IPS DF 4.7 (cell line): Measurements from ENCODE around the gene FYN.

Experiments
- DNase-seq: peaks from one replicate; pipeline ENCODE4 v3.0.0-alpha.2; 2013; ENCODE audit warnings: low spot score; ENCODE audit errors: extremely low read depth

FYN gene

GRCh38 chr6:111806561-111807497, 66.4 kb downstream of the FYN start:
- DNase-seq, result no peak

- no peak for DNase-seq
Observed at GRCh38 chr6:111806165-111806547, 67.1 kb downstream of the FYN start.

- DNase-seq, result no peak
Observed at GRCh38 chr6:111805511-111806164, 67.6 kb downstream of the FYN start.

GRCh38 chr6:111804627-111805235, 68.5 kb downstream of the FYN start:
- no peak for DNase-seq

GRCh38 chr6:111803804-111804203, 69.4 kb downstream of the FYN start:
- DNase-seq, result no peak

GRCh38 chr6:111803371-111803770, 69.9 kb downstream of the FYN start:
- no peak for DNase-seq

GRCh38 chr6:111802720-111803330, 70.4 kb downstream of the FYN start:
- DNase-seq, result no peak

GRCh38 chr6:111802015-111802414, 71.2 kb downstream of the FYN start:
- no peak for DNase-seq

- DNase-seq, result no peak
Observed at GRCh38 chr6:111800821-111801220, 72.4 kb downstream of the FYN start.

- DNase-seq, result no peak
Observed at GRCh38 chr6:111800259-111800765, 72.9 kb downstream of the FYN start.

GRCh38 chr6:111799576-111800258, 73.5 kb downstream of the FYN start:
- DNase-seq, result no peak

GRCh38 chr6:111798281-111798725, 74.9 kb downstream of the FYN start:
- DNase-seq, result no peak

- no peak for DNase-seq
Observed at GRCh38 chr6:111796310-111796918, 76.8 kb downstream of the FYN start.

- DNase-seq, result no peak
Observed at GRCh38 chr6:111795558-111795957, 77.7 kb downstream of the FYN start.

- DNase-seq, result no peak
Observed at GRCh38 chr6:111794727-111795452, 78.4 kb downstream of the FYN start.

- DNase-seq, result no peak
Observed at GRCh38 chr6:111794300-111794699, 79.0 kb downstream of the FYN start.

- DNase-seq, result no peak
Observed at GRCh38 chr6:111793711-111794111, 79.5 kb downstream of the FYN start.

GRCh38 chr6:111792914-111793700, 80.1 kb downstream of the FYN start:
- no peak for DNase-seq

- DNase-seq, result no peak
Observed at GRCh38 chr6:111792241-111792640, 81.0 kb downstream of the FYN start.
